Heart left ventricle (tissue), 16 donors: ENCODE measurements around the gene PFN1. TPM values are rescaled to one million over a fixed set of nuclear protein-coding genes. Genes with fewer than 3 reads are reported as not detected.

Experiments used
- ATAC-seq, 4 donors: fragments of 200-7000 bp; cut with Tn5 transposase; one replicate each; pipeline ENCODE4 v1.9.1; 2020 to 2022; ENCODE audit warnings: moderate library complexity in 4 of 4, mild to moderate bottlenecking in 3 of 4, moderate number of reproducible peaks in 1 of 4
- DNase-seq, 5 donors: peaks; one replicate each; pipeline ENCODE4 v3.0.0-alpha.2; 2020
- H3K27ac ChIP-seq, 12 donors: fragments of 200-600 bp; sonication (generic) in 4 of 12; one replicate each; pipeline versions ENCODE4 v1.5.0 to v1.8.0; 2016 to 2022; ENCODE audit warnings: mild to moderate bottlenecking in 2 of 12
- H3K27me3 ChIP-seq, 9 donors: fragments of 200-600 bp; sonication (generic) in 2 of 9; one replicate each; pipeline versions ENCODE4 v1.5.1 to v1.8.0; 2016 to 2022; ENCODE audit warnings: mild to moderate bottlenecking in 3 of 9
- H3K36me3 ChIP-seq, 9 donors: fragments of 200-600 bp; sonication (generic) in 2 of 9; one replicate each; pipeline versions ENCODE4 v1.5.0 to v1.8.0; 2018 to 2022; ENCODE audit warnings: mild to moderate bottlenecking in 2 of 9
- H3K4me1 ChIP-seq, 12 donors: fragments of 200-600 bp; sonication (generic) in 4 of 12; one replicate each; pipeline versions ENCODE4 v1.5.0 to v1.8.0; 2016 to 2022; ENCODE audit warnings: mild to moderate bottlenecking in 3 of 12
- H3K4me3 ChIP-seq, 12 donors: fragments of 200-600 bp; sonication (generic) in 4 of 12; one replicate each; pipeline versions ENCODE4 v1.5.0 to v1.8.0; 2017 to 2022; ENCODE audit warnings: mild to moderate bottlenecking in 9 of 12, moderate library complexity in 4 of 12
- H3K9me3 ChIP-seq, 12 donors: fragments of 200-600 bp; sonication (generic) in 4 of 12; one replicate each; pipeline versions ENCODE4 v1.5.0 to v1.8.0; 2016 to 2022; ENCODE audit warnings: mild to moderate bottlenecking in 1 of 12
- POLR2A ChIP-seq, 2 donors: fragments of 450-650 bp; IDR thresholded peaks; one replicate each; pipeline ENCODE4 v1.6.1; 2017; ENCODE audit warnings: antibody characterized with exemption in 2 of 2, mild to moderate bottlenecking in 2 of 2, moderate library complexity in 2 of 2
- WGBS, 4 donors: extraction: QIAGEN DNeasy Blood & Tissue Kit in 2 of 4; methylation state at CpG; one replicate each; pipeline versions ENCODE4 v1.1.5 to v1.1.7; 2013 to 2018; 5-methylcytosine and 5-hydroxymethylcytosine counted together
- intact Hi-C, 10 donors: fragments of 100-400 bp; cut with DNase I; formaldehyde crosslinking; loops; one replicate each; pipeline versions ENCODE4 v1.11.1 to v1.14.2; 2022
- polyA plus RNA-seq, 2 donors: library from polyadenylated mRNA; stranded (reverse); fragments of 200-250 nt; gene quantifications; one replicate each; pipeline ENCODE4 v1.2.3, GENCODE V29; 2013
- total RNA-seq, 9 donors: library from RNA; depleted of rRNA in 2 of 9; stranded (reverse); fragments of >200 nt in 2 of 9; fragmentation: NEBNext Ultra II Directional in 3 of 9; extraction: Animal tissue kit (Norgen Biotek cat#: 25700) in 3 of 9; gene quantifications; one replicate each; pipeline versions ENCODE4 v1.1.0 to v1.2.4, GENCODE V29; 2016 to 2023
- TF ChIP-seq, protein P1 (sequence below), 12 donors: fragments of 200-600 bp; sonication (generic) in 4 of 12; IDR thresholded peaks; one replicate each; pipeline versions ENCODE4 v1.5.0 to v1.8.0; 2018 to 2022; ENCODE audit warnings: antibody characterized with exemption in 12 of 12, mild to moderate bottlenecking in 5 of 12
- donor health status: ischemic (EF 13 %, LVEDD 7.1; RV severe dilation, severe dysfunction).
- donor health status: healthy with polysubstance abuse.
- donor health status: DM: no; HTN: yes; CAD: no.
- donor health status: DM: no; HTN: no; CAD: no.
- donor health status: ischemic (EF 25% LVEDD 6.9; RV normal size, moderate dysfunction).
- donor health status: ischemic (EF 25% LVEDD 5.7; RV mildly dilated, moderate dysfunction).
- donor health status: healthy.
- donor health status: DM: yes; HTN: yes; CAD: no.
- donor health status: ischemic (EF 35%, LVEDD 5.7; RV mildly dilated, moderate dysfunction).
- donor health status: nonischemic (EF 11% LVEDD 7.7; RV severe dilation, severe dysfunction).
- donor health status: DM: yes; HTN: yes; CAD: no.
- donor health status: PGD.
- donor health status: ischemic (EF 29% LVEDD 5.4; RV normal size, mild dysfunction).
- donor health status: nonischemic (EF 23%, LVEDD 6.1; RV moderate dilation, normal function).

The PFN1 gene
- total and polyA plus RNA-seq, 11 donors = 145 to 982 (median 234) TPM

DNA sequence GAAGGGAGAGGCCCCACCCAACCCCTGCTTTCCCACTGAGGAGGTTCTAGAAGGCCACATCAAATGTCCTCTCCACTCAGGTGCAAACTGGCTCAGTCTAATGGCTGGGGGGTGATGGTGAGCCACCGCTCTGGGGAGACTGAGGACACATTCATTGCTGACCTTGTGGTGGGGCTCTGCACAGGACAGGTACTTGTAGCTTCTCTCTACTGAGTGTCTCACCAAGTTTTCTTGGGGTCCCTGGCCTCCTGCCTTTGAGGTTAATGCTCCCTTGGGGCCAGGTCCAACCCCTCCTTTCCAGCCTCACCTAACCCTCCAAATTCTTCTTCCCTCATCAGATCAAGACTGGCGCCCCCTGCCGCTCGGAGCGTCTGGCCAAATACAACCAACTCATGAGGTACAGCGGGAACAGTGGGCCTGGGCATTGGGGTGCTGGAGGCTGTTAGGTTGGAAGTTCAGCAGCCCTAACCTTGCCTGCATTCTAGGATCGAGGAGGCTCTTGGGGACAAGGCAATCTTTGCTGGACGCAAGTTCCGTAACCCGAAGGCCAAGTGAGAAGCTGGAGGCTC is 8.2 kb upstream of the PFN1 start:
- 78 to 85% (median 80%) methylated on average over 10 of the region's 10 CpGs for WGBS, 4 donors
- H3K4me1 ChIP-seq = peaks cover 0 to 29% (median 0%) of the 10 kb centered on the region in 12 donors
- DNase-seq (peak in 2 of 5 donors; percentile 39 to 75), ATAC-seq (no peak)
- no peak overlapping the region for H3K27ac ChIP-seq
- no peak for TF ChIP-seq POLR2A (IDR thresholded peaks at IDR 0.05)
- TF ChIP-seq, protein P1, sequence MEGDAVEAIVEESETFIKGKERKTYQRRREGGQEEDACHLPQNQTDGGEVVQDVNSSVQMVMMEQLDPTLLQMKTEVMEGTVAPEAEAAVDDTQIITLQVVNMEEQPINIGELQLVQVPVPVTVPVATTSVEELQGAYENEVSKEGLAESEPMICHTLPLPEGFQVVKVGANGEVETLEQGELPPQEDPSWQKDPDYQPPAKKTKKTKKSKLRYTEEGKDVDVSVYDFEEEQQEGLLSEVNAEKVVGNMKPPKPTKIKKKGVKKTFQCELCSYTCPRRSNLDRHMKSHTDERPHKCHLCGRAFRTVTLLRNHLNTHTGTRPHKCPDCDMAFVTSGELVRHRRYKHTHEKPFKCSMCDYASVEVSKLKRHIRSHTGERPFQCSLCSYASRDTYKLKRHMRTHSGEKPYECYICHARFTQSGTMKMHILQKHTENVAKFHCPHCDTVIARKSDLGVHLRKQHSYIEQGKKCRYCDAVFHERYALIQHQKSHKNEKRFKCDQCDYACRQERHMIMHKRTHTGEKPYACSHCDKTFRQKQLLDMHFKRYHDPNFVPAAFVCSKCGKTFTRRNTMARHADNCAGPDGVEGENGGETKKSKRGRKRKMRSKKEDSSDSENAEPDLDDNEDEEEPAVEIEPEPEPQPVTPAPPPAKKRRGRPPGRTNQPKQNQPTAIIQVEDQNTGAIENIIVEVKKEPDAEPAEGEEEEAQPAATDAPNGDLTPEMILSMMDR (IDR thresholded peaks at IDR 0.05) = peak in 7 of 12 donors; percentile 5 to 40 (median 29)
- intact Hi-C loops = no loop called here
- H3K9me3 ChIP-seq = no peaks in the 10 kb centered on the region
- no peaks in the 10 kb centered on the region for H3K27me3 ChIP-seq
- H3K36me3 ChIP-seq = peaks cover 3 to 55% (median 39%) of the 10 kb centered on the region in 9 donors
- H3K4me3 ChIP-seq = no peak overlapping the region

DNA sequence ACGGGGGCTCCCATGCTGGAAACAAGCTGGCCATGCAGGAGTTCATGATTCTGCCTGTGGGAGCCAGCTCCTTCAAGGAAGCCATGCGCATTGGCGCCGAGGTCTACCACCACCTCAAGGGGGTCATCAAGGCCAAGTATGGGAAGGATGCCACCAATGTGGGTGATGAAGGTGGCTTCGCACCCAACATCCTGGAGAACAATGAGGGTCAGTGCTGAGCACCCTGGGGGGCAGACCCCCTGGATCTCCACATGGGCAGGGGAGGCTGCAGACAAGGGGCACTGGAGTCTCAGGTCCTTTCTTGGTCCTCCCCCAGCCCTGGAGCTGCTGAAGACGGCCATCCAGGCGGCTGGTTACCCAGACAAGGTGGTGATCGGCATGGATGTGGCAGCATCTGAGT is 6.8 kb upstream of the PFN1 start:
- H3K36me3 ChIP-seq = peaks cover 3 to 40% (median 26%) of the 10 kb centered on the region in 9 donors
- H3K4me1 ChIP-seq = peaks cover 0 to 42% (median 8%) of the 10 kb centered on the region in 12 donors
- ATAC-seq = no peak
- DNase-seq = peak in 1 of 5 donors; percentile 56
- 80 to 98% (median 96%) methylated on average over 2 to 8 of the region's 8 CpGs for WGBS, 4 donors
- no peak for TF ChIP-seq POLR2A (IDR thresholded peaks at IDR 0.05)
- TF ChIP-seq, protein P1 (IDR thresholded peaks at IDR 0.05) = no peak
- H3K27me3 ChIP-seq = no peaks in the 10 kb centered on the region
- H3K27ac ChIP-seq = no peak overlapping the region
- H3K9me3 ChIP-seq = no peaks in the 10 kb centered on the region
- H3K4me3 ChIP-seq = no peak overlapping the region
- intact Hi-C loops = no loop called here

DNA sequence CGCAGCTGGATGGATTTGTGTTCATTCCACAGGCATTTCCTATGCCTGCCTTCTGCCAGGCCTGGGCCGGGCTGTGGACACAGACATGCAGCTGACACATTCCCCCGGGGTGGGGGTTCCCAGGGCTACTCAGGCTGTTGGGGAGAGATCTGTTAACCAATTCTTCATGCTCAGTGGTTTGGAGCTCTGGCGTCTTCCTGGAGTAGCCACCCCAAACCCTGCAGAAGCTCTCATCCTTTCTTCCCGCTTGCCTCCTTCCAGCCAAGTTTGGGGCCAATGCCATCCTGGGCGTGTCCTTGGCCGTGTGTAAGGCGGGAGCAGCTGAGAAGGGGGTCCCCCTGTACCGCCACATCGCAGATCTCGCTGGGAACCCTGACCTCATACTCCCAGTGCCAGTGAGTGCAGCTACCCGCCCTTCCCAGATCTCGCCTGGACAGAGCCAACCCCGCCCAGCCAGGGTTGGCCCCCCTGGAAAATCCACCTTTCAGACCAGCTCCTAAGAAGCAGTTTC is 5.2 kb upstream of the PFN1 start:
- intact Hi-C loops = no loop called here
- TF ChIP-seq, protein P1 (IDR thresholded peaks at IDR 0.05) = no peak

DNA sequence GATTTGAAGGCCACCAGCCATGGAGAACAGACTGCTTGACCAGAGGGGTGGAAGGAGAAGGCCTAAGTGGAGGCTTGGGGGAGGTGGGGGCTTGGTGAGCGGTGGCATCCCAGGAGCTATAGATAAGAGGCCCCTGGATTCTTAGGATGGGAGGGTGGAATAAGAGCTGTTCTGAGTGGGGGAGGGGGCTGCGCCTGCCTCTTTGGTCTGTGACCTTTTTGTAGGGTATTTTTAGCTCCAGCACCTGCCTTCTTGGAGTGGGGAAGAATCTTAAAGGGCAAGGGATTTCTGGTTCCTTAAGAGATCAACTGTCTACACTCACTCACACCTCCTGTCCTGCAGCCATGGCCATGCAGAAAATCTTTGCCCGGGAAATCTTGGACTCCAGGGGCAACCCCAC is 3.2 kb upstream of the PFN1 start:
- H3K9me3 ChIP-seq = no peaks in the 10 kb centered on the region
- intact Hi-C loops = loop anchor here in 2 of 10 donors (2.0 kb wide), 2 partner anchors 15 to 17 kb away; partner anchors contain the start of gene SPAG7 (in 1 of the 2)
- H3K4me3 ChIP-seq = peak overlapping the region in 11 of 12 donors; percentile 3 to 100 (median 98)
- WGBS, 4 donors = 51 to 67% (median 57%) methylated on average over 3 of the region's 3 CpGs
- no peak for TF ChIP-seq POLR2A (IDR thresholded peaks at IDR 0.05)
- TF ChIP-seq, protein P1 (IDR thresholded peaks at IDR 0.05) = no peak
- no peak for ATAC-seq
- peaks cover 0 to 11% (median 3%) of the 10 kb centered on the region in 9 donors for H3K36me3 ChIP-seq
- no peaks in the 10 kb centered on the region for H3K27me3 ChIP-seq
- H3K4me1 ChIP-seq = peaks cover 0 to 63% (median 21%) of the 10 kb centered on the region in 12 donors
- H3K27ac ChIP-seq = peak overlapping the region in 11 of 12 donors; percentile 96 to 100 (median 99)
- peak in 3 of 5 donors; percentile 43 to 66 (median 59) for DNase-seq

More for the DNA sequence above, 5.2 kb upstream of the PFN1 start:
- no peaks in the 10 kb centered on the region for H3K27me3 ChIP-seq
- peaks cover 0 to 24% (median 11%) of the 10 kb centered on the region in 9 donors for H3K36me3 ChIP-seq
- no peaks in the 10 kb centered on the region for H3K9me3 ChIP-seq
- peaks cover 0 to 53% (median 13%) of the 10 kb centered on the region in 12 donors for H3K4me1 ChIP-seq
- ATAC-seq (no peak), DNase-seq (peak in 1 of 5 donors; percentile 58)
- H3K27ac ChIP-seq = peak overlapping the region in 4 of 12 donors; percentile 9 to 99 (median 56)
- H3K4me3 ChIP-seq = peak overlapping the region in 1 of 12 donors; percentile 100
- 62 to 73% (median 66%) methylated on average over 13 to 14 of the region's 14 CpGs for WGBS, 4 donors
